Measurements from ENCODE around the gene FAM227B.
"Not testable (repeated sequence)": the region's sequence is repeated elsewhere in the genome, so short reads cannot be mapped to it uniquely, and the experiment has no call there.

FAM227B gene

DNA sequence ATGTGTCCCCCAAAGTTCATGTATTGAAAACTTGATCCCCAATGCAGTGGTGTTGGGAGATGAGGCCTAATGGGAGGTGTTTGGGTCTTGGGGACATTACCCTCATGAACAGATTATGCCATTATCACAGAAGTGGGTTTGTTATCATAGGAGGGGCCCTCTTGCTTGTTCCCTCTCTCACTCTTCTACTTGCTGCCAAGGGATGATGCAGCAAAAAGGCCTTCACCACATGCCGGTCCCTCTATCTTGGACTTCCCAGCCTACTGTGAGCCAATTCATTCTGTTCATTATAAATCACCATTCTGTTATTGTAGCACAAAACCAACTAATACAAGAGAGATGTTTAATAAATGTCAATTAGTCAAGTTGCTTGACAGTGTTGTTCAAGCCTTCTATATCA, 47.2 kb downstream of the FAM227B start:
- TF ChIP-seq, protein P1, sequence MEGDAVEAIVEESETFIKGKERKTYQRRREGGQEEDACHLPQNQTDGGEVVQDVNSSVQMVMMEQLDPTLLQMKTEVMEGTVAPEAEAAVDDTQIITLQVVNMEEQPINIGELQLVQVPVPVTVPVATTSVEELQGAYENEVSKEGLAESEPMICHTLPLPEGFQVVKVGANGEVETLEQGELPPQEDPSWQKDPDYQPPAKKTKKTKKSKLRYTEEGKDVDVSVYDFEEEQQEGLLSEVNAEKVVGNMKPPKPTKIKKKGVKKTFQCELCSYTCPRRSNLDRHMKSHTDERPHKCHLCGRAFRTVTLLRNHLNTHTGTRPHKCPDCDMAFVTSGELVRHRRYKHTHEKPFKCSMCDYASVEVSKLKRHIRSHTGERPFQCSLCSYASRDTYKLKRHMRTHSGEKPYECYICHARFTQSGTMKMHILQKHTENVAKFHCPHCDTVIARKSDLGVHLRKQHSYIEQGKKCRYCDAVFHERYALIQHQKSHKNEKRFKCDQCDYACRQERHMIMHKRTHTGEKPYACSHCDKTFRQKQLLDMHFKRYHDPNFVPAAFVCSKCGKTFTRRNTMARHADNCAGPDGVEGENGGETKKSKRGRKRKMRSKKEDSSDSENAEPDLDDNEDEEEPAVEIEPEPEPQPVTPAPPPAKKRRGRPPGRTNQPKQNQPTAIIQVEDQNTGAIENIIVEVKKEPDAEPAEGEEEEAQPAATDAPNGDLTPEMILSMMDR (IDR thresholded peaks at IDR 0.05; ENCODE audit: borderline replicate concordance, insufficient read depth, low read depth, low read length) = no peak
- H3K4me3 ChIP-seq (ENCODE audit: low read depth, low read length) = no peak overlapping the region

- no peak overlapping the region for H3K4me3 ChIP-seq (ENCODE audit: low read depth, low read length)
- TF ChIP-seq, protein P1 (IDR thresholded peaks at IDR 0.05; ENCODE audit: borderline replicate concordance, insufficient read depth, low read depth, low read length) = no peak
These were observed 49.9 kb downstream of the FAM227B start for GRCh38 chr15:49570672-49571071.

GRCh38 chr15:49570174-49570573, 50.4 kb downstream of the FAM227B start:
- H3K4me3 ChIP-seq (ENCODE audit: low read depth, low read length) = no peak overlapping the region
- TF ChIP-seq, protein P1 (IDR thresholded peaks at IDR 0.05; ENCODE audit: borderline replicate concordance, insufficient read depth, low read depth, low read length) = no peak

GRCh38 chr15:49560045-49560444, 60.6 kb downstream of the FAM227B start:
- TF ChIP-seq, protein P1 (IDR thresholded peaks at IDR 0.05; ENCODE audit: borderline replicate concordance, insufficient read depth, low read depth, low read length) = no peak
- no peak overlapping the region for H3K4me3 ChIP-seq (ENCODE audit: low read depth, low read length)

GRCh38 chr15:49558929-49559328, 61.7 kb downstream of the FAM227B start:
- TF ChIP-seq, protein P1 (IDR thresholded peaks at IDR 0.05; ENCODE audit: borderline replicate concordance, insufficient read depth, low read depth, low read length) = no peak

GRCh38 chr15:49556437-49556836, 64.2 kb downstream of the FAM227B start:
- TF ChIP-seq, protein P1 (IDR thresholded peaks at IDR 0.05; ENCODE audit: borderline replicate concordance, insufficient read depth, low read depth, low read length) = no peak
- no peak overlapping the region for H3K4me3 ChIP-seq (ENCODE audit: low read depth, low read length)

More at GRCh38 chr15:49558929-49559328, 61.7 kb downstream of the FAM227B start:
- no peak overlapping the region for H3K4me3 ChIP-seq (ENCODE audit: low read depth, low read length)

DNA sequence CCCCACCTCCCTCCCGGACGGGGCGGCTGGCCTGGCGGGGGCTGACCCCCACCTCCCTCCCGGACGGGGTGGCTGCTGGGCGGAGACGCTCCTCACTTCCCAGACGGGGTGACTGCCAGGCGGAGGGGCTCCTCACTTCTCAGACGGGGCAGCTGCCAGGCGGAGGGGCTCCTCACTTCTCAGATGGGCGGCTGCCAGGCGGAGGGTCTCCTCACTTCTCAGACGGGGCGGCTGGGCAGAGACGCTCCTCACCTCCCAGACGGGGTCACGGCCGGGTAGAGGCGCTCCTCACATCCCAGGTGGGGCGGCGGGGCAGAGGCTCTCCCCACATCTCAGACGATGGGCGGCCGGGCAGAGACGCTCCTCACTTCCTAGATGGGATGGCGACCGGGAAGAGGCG, 70.3 kb downstream of the FAM227B start:
- not testable (repeated sequence) for H3K4me3 ChIP-seq (ENCODE audit: low read depth, low read length)

- TF ChIP-seq, protein P1 (IDR thresholded peaks at IDR 0.05; ENCODE audit: borderline replicate concordance, insufficient read depth, low read depth, low read length) = no peak
- no peak overlapping the region for H3K4me3 ChIP-seq (ENCODE audit: low read depth, low read length)
These were observed 82.1 kb downstream of the FAM227B start for GRCh38 chr15:49538520-49538919.
